Stromal cell of bone marrow (primary cell): ENCODE data around the gene FDXACB1.
A peak's percentile ranks its signal among the peaks of the same experiment; 100 is the strongest.

ENCODE experiments used
- DNase-seq: peaks from one replicate; pipeline ENCODE4 v3.0.0-alpha.2; 2012; ENCODE audit warnings: low read depth

The FDXACB1 gene, protein sequence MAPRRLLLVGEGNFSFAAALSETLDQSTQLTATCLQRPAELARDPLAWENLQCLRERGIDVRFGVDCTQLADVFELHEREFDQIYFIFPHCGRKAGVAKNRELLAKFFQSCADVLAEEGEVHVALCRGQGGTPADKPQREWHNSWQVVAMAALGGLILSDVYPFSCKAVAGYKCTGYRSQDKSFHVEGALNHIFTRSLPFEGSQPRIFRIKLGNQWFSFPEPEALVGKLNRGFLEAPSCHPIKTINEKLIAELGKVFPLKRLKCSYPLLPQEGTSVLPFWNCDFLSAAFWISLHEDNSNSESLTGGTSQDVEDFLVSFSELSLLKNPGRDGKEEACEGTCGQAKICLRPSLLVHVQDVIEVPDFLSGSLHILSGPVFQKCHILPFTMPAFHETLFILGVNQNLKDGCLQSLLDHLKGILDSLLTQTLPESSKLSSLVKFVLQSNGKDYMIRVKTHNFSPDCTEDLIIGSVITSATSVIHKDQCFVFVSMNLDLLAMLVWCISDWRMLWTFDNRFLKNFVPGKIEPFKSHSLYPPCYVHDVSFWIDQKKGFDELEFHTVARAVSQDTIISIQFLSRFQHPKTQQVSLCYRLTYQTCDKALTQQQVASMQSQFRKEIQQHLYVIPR

DNA sequence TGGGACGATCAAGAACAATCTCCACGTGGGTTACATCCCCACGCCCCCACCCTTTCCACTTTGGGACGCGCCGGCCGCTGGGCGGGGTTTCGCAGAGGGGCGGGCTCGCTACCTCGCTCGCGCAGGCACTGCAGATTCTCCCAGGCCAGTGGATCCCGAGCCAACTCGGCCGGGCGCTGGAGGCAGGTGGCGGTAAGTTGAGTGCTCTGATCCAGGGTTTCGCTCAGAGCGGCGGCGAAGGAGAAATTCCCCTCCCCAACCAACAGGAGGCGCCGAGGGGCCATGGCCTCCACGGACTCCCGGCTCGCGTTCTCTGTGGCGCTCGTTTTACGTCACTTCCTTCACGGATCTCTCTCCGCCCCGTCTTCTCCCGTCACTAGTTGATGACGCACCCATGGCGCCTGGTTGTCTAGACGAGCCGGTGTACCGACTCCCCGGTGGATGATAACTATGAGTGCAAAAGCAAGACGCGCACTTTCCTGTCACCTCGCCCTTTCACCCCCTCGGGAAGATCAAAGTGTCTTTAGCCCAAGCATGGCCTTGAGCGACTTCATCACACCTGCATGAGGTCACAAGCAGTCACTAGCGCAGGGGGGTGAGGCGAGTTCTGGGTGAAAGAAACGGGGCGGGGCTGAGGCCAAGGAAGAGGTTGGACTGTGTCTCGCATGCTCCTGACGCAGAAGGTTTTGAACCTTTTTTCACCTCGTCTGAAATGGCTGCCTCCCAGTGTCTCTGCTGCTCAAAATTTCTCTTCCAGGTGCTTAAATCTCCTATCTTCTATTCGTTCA, at the start of gene FDXACB1, which contains the start of gene CFAP68:
TSS of gene FDXACB1 (minus strand) at position 317 of the 788 bp plus-strand sequence. CDS start at position 284, 33 bp downstream.
TSS of gene CFAP68 (plus strand) at position 693 of the 788 bp plus-strand sequence. CDS start at position 713, 20 bp downstream.
- peak; percentile 95 for DNase-seq

DNA sequence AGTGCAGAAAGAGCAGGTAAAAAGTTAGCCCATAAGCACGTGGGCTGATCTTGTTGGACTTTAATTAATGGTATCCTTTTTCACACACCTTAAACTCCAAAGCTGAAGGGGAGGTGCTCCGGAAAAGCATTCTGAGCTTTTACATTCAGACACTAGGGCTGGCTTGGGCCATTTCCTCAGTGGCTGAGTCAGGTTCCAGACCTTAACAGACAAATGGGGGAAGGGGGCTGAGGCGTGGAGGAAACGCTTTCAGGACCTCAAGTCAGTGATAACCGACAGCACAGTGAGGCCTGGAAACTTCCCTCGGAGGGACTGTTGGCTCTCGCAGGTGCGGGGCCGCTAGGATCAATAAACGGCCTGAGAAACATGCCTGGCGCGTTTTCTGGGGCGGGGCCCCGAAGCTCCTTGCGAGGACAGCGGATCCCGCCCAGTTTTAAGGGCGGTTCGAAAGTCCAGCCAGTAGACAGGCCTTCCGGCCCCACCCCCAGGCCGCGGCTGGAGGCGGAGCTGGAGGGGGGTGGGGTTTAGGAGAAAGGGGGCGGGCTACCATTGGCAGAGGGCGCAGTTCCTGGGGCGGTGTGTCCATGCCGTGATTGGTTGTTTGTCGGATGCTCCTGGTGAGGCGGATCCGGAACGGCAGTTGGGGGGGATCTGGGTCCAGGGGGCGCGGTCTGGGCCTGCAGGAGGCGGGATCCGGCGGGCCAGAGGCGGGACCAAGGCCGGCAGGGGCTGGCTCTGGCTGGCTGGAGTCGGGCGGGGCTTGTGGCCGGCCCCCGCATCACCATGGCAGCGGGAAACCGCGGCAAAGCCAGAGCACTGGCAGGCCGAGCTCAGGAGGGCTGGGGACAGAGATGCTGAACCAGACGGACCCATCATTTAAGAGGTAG, 47.8 kb upstream of the FDXACB1 start:
- peak; percentile 93 for DNase-seq

DNA sequence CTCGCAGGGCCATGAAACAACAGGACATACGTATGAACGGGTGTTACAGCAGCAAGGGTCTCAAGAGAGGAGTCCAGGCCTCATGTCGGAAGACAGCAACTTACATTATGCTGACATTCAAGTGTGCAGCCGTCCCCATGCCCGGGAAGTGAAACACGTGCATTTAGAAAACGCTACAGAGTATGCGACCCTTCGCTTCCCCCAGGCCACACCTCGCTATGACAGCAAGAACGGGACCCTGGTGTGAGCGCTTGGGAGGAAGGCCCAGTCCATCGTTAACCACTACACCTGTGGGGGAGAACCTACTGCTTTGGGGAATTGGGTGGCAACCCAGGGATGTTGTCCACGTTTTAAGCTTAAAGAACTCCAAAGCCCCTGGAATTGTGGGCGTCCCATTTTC, 47.0 kb upstream of the FDXACB1 start:
- DNase-seq = no peak

DNA sequence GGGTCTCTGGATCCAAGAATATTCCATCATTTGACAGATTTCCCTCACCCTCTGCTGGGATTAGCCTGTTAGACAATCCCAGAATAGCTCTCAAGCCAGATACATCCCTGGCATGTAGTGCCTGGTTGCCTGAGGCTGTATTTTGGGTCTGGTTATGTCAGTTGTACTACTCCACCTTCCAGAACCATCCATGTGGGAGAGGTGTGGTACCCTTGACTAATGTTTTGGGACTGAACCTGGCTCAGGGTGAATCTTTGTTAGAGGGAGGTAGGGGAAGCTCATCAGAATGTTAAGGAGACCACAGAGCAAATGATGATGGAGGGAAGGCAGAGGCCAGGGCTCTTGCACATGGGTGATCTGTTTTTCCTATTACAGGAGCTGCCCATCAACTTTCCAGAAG, 45.0 kb upstream of the FDXACB1 start:
- no peak for DNase-seq

DNA sequence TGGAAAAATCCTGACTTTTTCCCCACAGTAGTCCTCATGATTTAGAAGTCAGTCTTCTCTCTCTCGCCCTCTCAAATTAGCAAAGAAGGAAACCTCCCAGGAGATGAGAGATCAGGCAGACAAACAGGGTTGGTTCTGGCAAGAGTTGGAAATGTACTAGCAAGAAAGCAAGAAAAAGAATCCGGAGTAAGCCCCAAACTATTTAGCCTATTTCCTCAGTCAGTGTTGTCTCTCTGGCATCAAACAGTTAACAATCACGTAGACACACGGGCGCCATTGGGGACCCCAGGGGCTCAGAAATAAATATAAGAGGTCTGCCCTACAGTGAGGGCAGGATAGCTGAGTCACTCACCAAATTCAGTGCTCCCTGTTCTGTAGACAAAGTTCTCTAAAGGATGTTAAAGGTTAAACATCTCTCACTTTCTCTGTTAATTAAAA, 44.4 kb upstream of the FDXACB1 start:
- DNase-seq = peak; percentile 64

DNA sequence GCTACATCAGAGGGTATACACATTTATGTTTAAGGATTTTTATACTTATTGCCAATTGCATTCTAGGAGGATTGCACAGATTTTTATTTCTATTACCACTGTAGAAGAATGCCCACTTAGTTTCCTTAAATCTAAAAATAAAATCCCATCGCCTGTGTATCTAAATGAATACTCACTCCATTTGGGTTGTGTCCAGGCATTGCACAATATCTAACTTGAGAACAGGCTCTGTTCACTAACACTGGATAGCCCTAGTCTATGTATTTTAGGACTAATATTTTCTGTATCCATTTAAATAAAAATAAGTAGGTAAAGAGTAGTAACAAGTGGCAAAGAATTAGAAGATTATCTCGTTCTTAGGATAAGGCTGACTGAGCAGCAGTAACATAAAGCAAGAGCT, 43.8 kb upstream of the FDXACB1 start:
- DNase-seq = peak; percentile 92

DNA sequence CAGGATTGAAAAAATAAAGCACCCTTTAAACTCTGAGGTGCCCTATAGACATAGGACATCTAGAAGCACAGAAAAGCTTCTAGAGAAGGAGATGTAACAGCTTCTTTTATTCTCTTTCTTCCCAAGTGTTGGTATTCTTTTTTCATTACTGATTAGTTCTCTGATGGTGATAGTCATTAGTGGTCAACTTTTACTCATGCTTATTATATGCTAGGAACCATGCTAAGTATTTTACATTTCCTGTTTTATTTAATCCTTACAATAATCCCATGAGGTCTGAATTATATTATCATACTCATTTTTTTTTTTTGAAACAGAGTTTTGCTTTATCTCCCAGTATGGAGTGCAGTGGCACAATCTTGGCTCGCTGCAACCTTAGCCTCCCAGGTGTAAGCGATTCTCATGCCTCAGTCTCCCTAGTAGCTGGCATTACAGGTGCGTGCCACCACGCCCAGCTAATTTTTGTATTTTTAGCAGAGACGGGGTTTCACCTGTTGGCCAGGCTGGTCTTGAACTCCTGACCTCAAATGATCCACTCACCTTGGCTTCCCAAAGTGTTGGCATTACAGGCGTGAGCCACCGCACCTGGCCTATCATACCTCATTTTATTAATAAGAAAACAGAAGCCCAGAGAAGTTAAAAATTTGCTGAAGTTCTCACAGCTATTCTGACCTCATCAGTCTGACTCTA, 42.7 kb upstream of the FDXACB1 start:
- no peak for DNase-seq

DNA sequence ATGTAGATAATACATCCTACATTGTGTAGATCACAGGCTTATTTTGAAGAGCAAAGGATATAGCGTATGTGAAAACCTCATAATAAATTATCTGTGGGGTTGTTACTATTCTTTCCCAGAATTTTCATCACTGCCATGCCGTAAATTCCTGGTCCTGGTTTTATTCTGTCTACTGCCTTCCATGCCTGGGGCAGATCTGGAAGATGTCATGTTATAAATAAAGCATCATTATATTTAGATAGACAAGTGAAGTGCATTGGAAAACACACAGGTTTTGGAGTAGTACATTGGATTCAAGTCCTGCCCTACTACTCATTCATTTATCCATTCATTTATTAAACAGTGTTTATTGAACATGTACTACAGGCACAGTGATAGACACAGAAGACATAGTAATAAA, 41.9 kb upstream of the FDXACB1 start:
- no peak for DNase-seq

DNA sequence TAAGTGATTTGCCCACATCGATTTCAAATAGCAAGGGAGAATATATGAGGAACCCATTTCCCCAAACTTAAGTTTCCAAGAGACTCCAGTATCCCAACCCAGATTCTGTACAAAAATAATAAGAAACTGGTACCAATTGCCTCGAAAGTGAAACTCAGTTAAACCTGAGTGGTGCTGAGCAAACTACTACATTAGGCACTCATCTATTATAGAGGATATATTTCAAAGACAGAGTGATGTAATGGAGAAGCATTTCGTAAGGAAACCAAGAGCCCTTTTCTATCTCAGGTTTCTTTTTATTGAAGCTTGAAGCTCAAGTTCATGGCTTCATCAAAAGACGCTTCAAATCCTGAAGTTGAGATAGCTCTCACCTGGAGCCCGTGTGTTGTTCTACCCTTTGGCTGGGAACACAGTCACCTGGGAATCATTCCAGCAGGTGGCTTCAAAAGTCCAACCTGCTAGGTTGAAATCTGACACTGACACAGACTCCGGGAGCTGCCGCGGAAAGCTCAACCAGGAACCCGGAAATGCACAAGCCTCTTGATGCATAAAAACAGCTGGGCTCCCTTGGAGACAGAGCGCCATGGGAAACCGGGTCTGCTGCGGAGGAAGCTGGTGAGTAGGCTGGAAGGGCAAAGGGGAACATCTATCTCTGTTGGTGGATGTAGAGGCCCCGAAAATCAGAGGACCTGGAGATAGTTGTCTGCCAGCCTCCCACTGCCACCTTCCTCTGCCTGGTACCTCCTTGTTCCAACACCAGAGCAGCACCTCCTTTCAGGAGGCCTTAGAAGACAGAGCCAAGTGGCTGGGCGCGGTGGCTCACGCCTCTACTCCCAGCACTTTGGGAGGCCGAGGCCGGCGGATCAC, 39.7 kb upstream of the FDXACB1 start, which contains the start of gene C11orf52:
TSS of gene C11orf52 (plus strand) at position 524 of the 867 bp plus-strand sequence. CDS start at position 584, 60 bp downstream.
- no peak for DNase-seq

DNA sequence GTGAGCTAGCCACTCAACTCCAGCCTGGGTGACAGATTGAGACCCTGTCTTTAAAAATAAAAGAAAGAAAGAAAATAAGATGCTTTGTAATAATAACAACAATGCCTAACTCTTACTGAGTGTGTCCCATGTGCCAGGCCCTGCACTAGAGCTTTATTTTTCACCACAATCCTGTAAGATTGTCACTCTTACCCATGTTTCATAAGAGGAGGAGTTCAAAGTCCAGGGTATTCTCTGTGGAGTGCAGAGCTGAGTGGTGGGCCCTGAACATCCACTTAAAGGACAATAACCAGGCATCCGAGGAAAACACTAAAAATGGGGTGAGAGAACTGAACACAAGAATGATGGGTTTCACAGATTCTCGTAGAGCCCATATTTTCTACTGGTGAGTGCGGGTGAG, 38.8 kb upstream of the FDXACB1 start:
- DNase-seq = no peak

DNA sequence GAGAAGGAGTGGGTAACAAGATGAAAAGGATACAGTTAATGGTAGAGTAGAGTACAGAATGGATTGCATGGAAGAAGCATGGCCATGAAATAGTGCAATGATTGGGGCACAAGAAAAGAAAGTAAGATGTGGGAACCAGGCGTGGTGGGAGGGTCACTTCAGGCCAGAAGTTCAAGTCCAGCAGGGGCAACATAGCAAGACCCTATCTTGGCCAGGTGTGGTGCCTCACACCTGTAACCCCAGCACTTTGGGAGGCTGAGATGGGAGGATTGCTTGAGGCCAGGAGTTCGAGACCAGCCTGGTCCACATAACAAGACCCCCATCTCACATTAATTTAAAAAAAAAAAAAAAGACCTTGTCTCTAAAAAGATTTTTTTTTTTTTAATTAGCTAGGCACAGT, 38.3 kb upstream of the FDXACB1 start:
- DNase-seq = no peak

DNA sequence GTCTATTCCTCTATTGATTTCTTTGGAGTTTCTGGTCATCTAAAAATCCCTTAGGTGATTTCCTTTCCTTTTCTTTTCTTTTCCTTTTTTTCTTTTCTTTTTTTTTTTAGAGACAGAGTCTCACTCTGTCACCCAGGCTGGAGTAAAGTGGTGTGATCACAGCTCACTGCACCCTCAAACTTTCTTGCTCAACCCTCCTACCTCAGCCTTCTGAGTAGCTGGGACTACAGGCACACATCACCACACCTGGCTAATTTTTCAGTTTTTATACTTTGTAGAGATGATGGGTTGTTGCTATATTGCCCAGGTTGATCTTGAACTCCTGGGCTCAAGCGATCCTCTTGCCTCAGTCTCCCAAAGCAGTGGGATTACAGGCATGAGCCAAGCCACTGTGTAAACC, 37.8 kb upstream of the FDXACB1 start:
- no peak for DNase-seq

DNA sequence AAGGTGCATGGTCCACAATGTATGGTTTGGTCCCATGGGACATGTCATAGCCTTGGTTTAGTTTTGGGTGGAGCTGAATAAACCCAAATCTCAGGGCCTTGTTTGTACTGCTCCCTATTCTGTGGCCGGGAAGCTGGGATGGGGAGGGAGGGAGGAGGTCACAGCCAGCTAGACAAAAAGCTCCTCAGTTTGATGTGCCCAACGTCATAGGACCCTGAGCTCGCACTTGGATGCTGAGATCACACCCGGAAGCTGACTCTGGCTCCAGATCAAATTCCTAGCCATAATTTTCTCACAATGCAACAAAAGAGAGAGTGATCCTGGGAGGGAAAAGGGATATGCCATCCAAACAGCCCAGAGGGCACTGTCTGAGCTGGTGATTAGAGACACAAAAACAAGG, 35.0 kb upstream of the FDXACB1 start:
- DNase-seq = peak; percentile 87

DNA sequence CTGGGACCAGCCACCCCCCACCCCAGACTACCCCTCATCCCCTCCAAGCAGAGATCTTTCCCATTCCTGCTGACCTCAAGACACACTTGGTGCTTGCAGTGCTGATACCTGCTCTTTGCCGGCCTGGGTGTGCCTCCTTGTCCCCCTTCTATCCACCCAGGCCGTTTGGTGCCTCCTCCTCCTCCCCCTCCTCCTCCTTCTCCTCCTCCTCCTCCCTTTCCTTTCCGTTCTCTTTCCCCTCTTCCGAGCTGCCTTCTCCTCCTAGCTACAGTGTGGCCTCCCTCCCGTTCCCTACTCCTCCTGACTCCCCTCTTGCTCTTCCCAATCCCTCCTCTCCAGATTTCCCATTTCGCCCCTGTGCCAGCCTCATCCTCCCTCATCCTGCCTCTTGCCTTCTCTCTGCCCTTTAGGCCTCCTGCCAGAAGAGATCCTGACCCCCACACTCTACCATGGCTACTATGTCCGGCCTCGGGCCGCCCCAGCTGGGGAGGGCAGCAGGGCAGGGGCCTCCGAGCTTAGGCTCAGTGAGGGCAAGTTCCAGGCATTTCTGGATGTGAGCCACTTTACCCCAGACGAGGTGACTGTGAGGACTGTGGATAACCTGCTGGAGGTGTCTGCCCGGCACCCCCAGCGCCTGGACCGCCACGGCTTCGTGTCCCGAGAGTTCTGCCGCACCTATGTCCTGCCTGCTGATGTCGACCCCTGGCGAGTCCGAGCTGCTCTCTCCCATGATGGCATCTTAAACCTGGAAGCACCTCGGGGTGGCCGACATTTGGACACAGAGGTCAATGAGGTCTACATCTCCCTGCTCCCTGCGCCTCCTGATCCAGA, 34.3 kb upstream of the FDXACB1 start:
- no peak for DNase-seq

DNA sequence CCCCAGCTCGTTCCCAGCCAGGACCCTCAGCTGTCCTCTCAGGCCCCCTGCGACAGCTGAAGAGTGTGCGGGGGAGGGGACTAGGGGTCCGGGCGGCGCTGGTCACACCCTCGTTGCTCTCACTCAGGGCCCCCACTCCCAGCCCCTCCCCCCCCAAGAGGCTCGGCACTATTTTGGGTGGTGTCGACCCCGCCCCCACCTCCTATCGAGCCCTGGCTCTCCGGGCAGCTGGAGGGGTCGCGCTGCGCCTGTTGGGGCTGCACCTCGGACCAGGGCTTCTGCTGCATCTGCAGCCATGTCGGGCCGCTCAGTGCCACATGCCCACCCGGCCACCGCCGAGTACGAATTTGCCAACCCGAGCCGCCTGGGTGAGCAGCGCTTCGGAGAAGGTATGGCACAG, 33.6 kb upstream of the FDXACB1 start, which contains the start of gene HSPB2:
TSS of gene HSPB2 (plus strand) at position 200 of the 400 bp plus-strand sequence. CDS start at position 296, 96 bp downstream.
- DNase-seq = no peak

DNA sequence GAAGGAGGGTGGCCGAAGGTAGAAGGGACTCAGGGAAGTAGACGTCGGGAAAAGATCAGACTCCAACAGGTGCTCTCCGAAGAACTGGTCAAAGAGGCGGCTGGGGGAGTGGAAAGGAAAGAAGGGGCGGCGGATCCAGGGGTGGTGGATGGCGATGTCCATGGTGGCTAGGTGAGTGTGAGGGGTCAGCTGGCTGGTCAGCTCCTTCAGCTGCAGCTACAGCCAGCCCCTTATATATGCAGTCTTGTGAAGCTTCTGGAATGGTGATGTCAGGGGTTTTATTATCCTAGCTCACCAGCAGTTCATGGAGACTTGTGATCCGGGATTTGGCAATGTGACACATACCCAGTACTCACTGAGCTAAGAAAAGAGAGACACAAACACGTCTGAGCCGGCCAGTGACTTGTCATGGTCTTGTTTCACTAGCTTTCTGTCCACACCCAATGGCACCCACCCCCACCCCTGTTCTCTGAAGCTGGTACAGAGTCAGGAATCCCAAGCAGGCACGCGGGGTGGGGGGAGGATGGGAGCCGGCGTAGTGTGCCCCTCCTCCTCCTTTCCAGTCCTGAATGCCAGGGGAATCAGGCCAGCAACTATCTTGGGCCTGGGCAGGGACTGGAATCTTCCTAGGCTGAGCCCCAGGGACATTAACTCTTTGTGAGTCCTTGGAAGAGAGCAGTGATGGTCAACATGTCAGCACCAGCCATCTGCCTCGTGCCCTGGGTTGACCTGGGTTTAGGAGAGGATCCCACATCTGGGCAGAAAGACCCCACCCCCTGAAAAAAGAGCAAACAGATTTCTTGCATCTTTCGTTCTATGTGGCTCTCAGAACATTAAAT, 32.8 kb upstream of the FDXACB1 start, which contains the start of gene CRYAB:
TSS of gene CRYAB (minus strand) at position 208 of the 839 bp plus-strand sequence. CDS start at position 162, 46 bp downstream.
- DNase-seq = peak; percentile 97

DNA sequence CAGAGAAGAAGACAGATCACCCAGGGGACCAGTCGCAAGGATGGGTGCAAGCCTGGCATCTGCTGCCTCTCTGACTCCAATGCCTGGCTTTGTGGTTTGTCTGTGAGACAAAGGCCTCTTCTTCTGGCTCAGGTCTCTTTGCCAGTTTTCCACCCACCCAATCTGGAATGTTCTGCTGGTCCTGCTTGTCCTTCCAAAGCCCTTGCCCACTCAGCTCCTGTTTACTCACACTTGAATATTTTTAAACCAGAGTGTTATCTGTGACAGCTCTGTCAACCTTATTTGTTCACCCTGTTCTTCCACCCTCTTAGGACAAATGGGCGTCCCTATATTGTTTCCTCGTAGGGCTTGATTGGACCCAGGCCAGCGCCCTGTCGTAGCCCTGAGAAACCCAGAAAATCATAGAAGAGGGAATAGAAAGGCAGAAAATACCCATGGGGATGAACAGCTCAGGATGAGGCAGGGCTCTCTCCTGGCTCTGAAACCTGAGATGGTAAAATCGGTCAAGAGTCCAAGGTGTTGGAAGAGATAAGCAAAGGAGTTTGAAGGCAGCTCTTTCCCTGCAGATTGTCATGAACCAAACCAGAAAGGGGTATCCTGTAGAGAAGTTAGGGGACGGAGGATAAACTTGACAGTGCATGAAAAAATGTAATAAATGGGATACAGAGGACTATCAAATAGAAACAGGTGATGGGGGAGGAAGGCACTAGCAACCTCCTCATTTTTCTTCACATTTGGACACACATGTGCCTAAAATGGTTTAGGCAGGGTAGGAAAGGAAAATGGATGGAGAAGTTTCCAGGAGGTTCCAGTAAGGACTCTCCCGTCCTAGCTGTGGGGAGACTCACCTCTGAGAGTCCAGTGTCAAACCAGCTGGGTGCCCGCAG, 32.0 kb upstream of the FDXACB1 start:
- DNase-seq = no peak
